GM21528 (cell line): ENCODE measurements around the gene SLC7A1.
A peak's percentile ranks its signal among the peaks of the same experiment; 100 is the strongest.
"Not testable (repeated sequence)": the region's sequence is repeated elsewhere in the genome, so short reads cannot be mapped to it uniquely, and the experiment has no call there.

Source experiments
- ATAC-seq: cut with Tn5 transposase; IDR thresholded peaks from one replicate; pipeline ENCODE4 v1.9.1; 2021; ENCODE audit warnings: mild to moderate bottlenecking, moderate library complexity; ENCODE audit not compliant: unreplicated experiment, low FRiP score

The SLC7A1 gene

GRCh38 chr13:29595380-29596063, at the start of gene SLC7A1:
SLC7A1 (minus strand) TSS chr13:29595688; CDS start chr13:29536188, 59,500 bp downstream.
- ATAC-seq: peak; percentile 88

- no peak for ATAC-seq
Observed at GRCh38 chr13:29640665-29641064, 45.2 kb upstream of the SLC7A1 start.

GRCh38 chr13:29636831-29637230, 41.3 kb upstream of the SLC7A1 start:
- not testable (repeated sequence) for ATAC-seq

- no peak for ATAC-seq
Observed at GRCh38 chr13:29624997-29625396, 29.5 kb upstream of the SLC7A1 start.

GRCh38 chr13:29621841-29622240, 26.4 kb upstream of the SLC7A1 start:
- no peak for ATAC-seq

- ATAC-seq: no peak
Observed at GRCh38 chr13:29621051-29621800, 25.7 kb upstream of the SLC7A1 start.

GRCh38 chr13:29619995-29620394, 24.5 kb upstream of the SLC7A1 start:
- no peak for ATAC-seq

GRCh38 chr13:29613101-29613500, 17.6 kb upstream of the SLC7A1 start:
- ATAC-seq: no peak

GRCh38 chr13:29607465-29607864, 12.0 kb upstream of the SLC7A1 start:
- no peak for ATAC-seq

GRCh38 chr13:29605860-29606526, 10.5 kb upstream of the SLC7A1 start:
- ATAC-seq: no peak

GRCh38 chr13:29598321-29598720, 2.8 kb upstream of the SLC7A1 start:
- ATAC-seq: no peak

- no peak for ATAC-seq
Observed at GRCh38 chr13:29597706-29598105, 2.2 kb upstream of the SLC7A1 start.

GRCh38 chr13:29597246-29597645, 1.8 kb upstream of the SLC7A1 start:
- no peak for ATAC-seq

GRCh38 chr13:29596064-29596418, 553 bp upstream of the SLC7A1 start:
- ATAC-seq: no peak

- ATAC-seq: peak; percentile 49
Observed at GRCh38 chr13:29594710-29595379, 643 bp downstream of the SLC7A1 start.

GRCh38 chr13:29594303-29594709, 1.2 kb downstream of the SLC7A1 start:
- ATAC-seq: peak; percentile 42

GRCh38 chr13:29593605-29594297, 1.7 kb downstream of the SLC7A1 start:
- ATAC-seq: no peak

GRCh38 chr13:29591310-29591709, 4.2 kb downstream of the SLC7A1 start:
- no peak for ATAC-seq

GRCh38 chr13:29589967-29590366, 5.5 kb downstream of the SLC7A1 start:
- ATAC-seq: no peak

- ATAC-seq: no peak
Observed at GRCh38 chr13:29589234-29589633, 6.3 kb downstream of the SLC7A1 start.
